Measurements from ENCODE around the gene BYSL. TPM values are rescaled to one million over a fixed set of nuclear protein-coding genes. Genes with fewer than 3 reads are reported as not detected.

The BYSL gene
- total and polyA plus RNA-seq, 2 experiments from 2014 or later, result 30.7 to 32.6 TPM

DNA sequence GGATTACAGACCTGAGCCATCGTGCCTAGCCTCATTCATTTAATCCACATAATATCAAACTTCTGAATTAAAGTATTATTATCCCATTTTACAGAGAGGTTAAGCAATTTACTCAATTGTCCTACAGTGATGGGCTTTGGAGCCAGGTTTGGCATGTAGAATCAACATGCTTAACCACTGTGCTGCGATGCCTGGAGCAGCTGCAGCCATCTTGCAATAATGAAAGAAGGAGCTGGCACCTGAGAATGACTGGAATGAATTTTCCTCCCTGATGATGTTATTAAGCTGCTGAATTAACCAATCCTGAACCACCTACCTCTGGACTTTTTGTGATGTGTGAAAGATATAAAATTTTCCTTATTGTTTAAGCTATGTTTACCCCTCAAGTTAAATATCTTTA is 33.4 kb downstream of the BYSL start:
- no peak for DNase-seq (ENCODE audit: low read depth in 1 of 2, low spot score in 1 of 2)
- H3K27me3 ChIP-seq, result no peaks in the 10 kb centered on the region
- no peaks in the 10 kb centered on the region for H3K4me1 ChIP-seq (ENCODE audit: low read depth)
- no peak overlapping the region for H3K27ac ChIP-seq
- H3K36me3 ChIP-seq, result no peaks in the 10 kb centered on the region
- H3K4me3 ChIP-seq, result no peak overlapping the region
- H3K9me3 ChIP-seq (ENCODE audit: low read depth), result no peaks in the 10 kb centered on the region
- TF ChIP-seq CTCF (IDR thresholded peaks at IDR 0.05; ENCODE audit: low read depth, low read length), result no peak

GRCh38 chr6:41955412-41955811 is 34.1 kb downstream of the BYSL start:
- no peaks in the 10 kb centered on the region for H3K36me3 ChIP-seq

DNA sequence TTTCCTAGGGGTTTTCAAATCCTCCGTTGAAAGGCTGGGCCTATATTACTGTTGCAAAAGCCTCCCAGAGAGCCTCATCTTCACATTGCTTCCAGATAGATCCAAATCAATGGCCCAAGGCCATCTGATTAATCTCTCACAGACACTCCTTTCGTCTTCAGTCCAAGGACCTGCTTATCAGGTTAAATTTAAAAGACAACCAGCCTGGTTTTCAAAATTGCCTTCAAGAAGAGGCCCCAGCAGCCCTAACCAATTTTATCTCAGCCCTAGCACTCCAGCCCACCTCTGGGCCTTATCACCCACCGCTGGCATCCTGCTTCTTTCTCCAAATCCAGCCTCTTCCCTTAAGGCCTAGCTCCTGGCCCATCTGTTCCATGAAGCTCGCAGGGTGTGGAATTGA is 35.8 kb downstream of the BYSL start:
- no peak for DNase-seq (ENCODE audit: low read depth in 1 of 2, low spot score in 1 of 2)
- Histone ChIP-seq H3K4me3 (no peak overlapping the region), H3K4me1 (ENCODE audit: low read depth) (no peaks in the 10 kb centered on the region), H3K9me3 (ENCODE audit: low read depth) (no peaks in the 10 kb centered on the region), H3K36me3 (no peaks in the 10 kb centered on the region), H3K27me3 (no peaks in the 10 kb centered on the region), H3K27ac (no peak overlapping the region)
- no peak for TF ChIP-seq CTCF (IDR thresholded peaks at IDR 0.05; ENCODE audit: low read depth, low read length)

More at GRCh38 chr6:41955412-41955811, 34.1 kb downstream of the BYSL start:
- Histone ChIP-seq H3K4me3 (no peak overlapping the region), H3K9me3 (ENCODE audit: low read depth) (no peaks in the 10 kb centered on the region), H3K27me3 (no peaks in the 10 kb centered on the region), H3K4me1 (ENCODE audit: low read depth) (no peaks in the 10 kb centered on the region), H3K27ac (no peak overlapping the region)
- TF ChIP-seq CTCF (IDR thresholded peaks at IDR 0.05; ENCODE audit: low read depth, low read length), result no peak
- no peak for DNase-seq (ENCODE audit: low read depth in 1 of 2, low spot score in 1 of 2)

DNA sequence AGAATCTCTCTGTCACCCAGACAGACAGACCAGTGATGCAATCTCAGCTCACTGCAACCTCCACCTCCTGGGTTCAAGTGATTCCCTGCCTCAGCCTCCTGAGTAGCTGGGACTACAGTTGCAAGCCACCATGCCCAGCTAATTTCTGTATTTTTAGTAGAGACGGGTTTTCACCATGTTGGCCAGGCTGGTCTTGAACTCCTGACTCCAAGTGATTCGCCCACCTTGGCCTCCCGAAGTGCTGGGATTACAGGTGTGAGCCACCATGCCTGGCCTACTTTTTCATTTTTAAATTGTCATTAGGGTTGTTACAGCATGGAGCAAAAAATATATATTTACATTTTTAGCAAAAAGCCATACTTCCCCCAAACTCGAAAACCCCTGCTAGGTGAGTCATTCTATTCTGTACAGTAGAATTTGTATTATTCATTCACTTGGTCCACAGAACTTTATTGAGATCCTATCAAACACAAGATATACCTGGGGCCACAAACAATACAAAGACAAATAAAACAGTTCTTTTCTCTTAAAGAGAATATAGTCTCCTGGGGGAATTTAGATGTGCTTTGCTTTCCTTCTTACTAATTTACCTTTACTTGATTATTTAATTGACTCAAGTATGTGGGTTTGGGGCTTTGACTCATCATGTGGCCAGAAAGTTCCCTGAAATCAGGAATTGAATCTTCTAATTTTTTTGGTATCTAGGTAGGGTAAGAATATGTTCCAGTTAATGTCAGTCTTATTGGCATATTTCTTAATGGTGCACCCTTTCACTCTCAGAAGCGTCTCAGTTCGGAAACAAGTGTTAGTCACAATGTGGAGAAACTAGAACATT is 36.9 kb downstream of the BYSL start:
- no peak for DNase-seq (ENCODE audit: low read depth in 1 of 2, low spot score in 1 of 2)
- no peaks in the 10 kb centered on the region for H3K4me1 ChIP-seq (ENCODE audit: low read depth)
- TF ChIP-seq CTCF (IDR thresholded peaks at IDR 0.05; ENCODE audit: low read depth, low read length), result no peak
- no peaks in the 10 kb centered on the region for H3K36me3 ChIP-seq
- no peak overlapping the region for H3K4me3 ChIP-seq
- H3K27me3 ChIP-seq, result no peaks in the 10 kb centered on the region
- H3K9me3 ChIP-seq (ENCODE audit: low read depth), result no peaks in the 10 kb centered on the region
- no peak overlapping the region for H3K27ac ChIP-seq

- Histone ChIP-seq H3K9me3 (ENCODE audit: low read depth) (no peaks in the 10 kb centered on the region), H3K27me3 (no peaks in the 10 kb centered on the region), H3K27ac (no peak overlapping the region), H3K4me3 (no peak overlapping the region), H3K4me1 (ENCODE audit: low read depth) (no peaks in the 10 kb centered on the region), H3K36me3 (no peaks in the 10 kb centered on the region)
- TF ChIP-seq CTCF (IDR thresholded peaks at IDR 0.05; ENCODE audit: low read depth, low read length), result no peak
- DNase-seq (ENCODE audit: low read depth in 1 of 2, low spot score in 1 of 2), result no peak
Observed at GRCh38 chr6:41960028-41960427, 38.7 kb downstream of the BYSL start.
